Liver (tissue), 9 donors: ENCODE measurements around the gene JCHAIN. TPM values are rescaled to one million over a fixed set of nuclear protein-coding genes. Genes with fewer than 3 reads are reported as not detected.

Source experiments
- DNase-seq: peaks from one replicate; pipeline ENCODE4 v3.0.0-alpha.2; 2017; ENCODE audit warnings: low spot score
- H3K27ac ChIP-seq, 2 donors: one replicate each; pipeline ENCODE4 v1.7.0; 2013; ENCODE audit warnings: inconsistent platforms in 2 of 2, low read length in 2 of 2, control low read depth in 1 of 2, low read depth in 1 of 2, mild to moderate bottlenecking in 1 of 2
- H3K27me3 ChIP-seq, 4 donors: one replicate each; pipeline versions ENCODE4 v1.6.1 to v1.7.0; 2013; ENCODE audit warnings: low read length in 3 of 4, inconsistent platforms in 1 of 4, mild to moderate bottlenecking in 1 of 4, moderate library complexity in 1 of 4; ENCODE audit not compliant: control insufficient read depth in 4 of 4, insufficient read depth in 4 of 4
- H3K36me3 ChIP-seq, 4 donors: one replicate each; pipeline versions ENCODE4 v1.6.1 to v1.7.0; 2013; ENCODE audit warnings: low read length in 3 of 4, mild to moderate bottlenecking in 3 of 4, low read depth in 1 of 4, moderate library complexity in 1 of 4; ENCODE audit not compliant: control insufficient read depth in 4 of 4, insufficient read depth in 3 of 4
- H3K4me1 ChIP-seq, 4 donors: one replicate each; pipeline versions ENCODE4 v1.6.1 to v1.7.0; 2013; ENCODE audit warnings: low read length in 3 of 4, mild to moderate bottlenecking in 3 of 4, moderate library complexity in 1 of 4; ENCODE audit not compliant: control insufficient read depth in 4 of 4, insufficient read depth in 4 of 4
- H3K4me3 ChIP-seq, 3 donors: one replicate each; pipeline versions ENCODE4 v1.6.1 to v1.7.0; 2013; ENCODE audit warnings: low read length in 3 of 3, control low read depth in 1 of 3, low read depth in 1 of 3, mild to moderate bottlenecking in 1 of 3
- H3K9ac ChIP-seq, 2 donors: one replicate each; pipeline ENCODE4 v1.7.0; 2013; ENCODE audit warnings: low read length in 2 of 2, mild to moderate bottlenecking in 2 of 2, moderate library complexity in 2 of 2, control low read depth in 1 of 2, low read depth in 1 of 2
- H3K9me3 ChIP-seq, 4 donors: one replicate each; pipeline versions ENCODE4 v1.6.1 to v1.7.0; 2013; ENCODE audit warnings: low read length in 3 of 4; ENCODE audit not compliant: control insufficient read depth in 4 of 4
- EGR1 ChIP-seq, 2 donors: IDR thresholded peaks; 2 replicates each; pipeline ENCODE4 v1.6.1; 2016 to 2018; ENCODE audit warnings: antibody characterized with exemption in 2 of 2, low read depth in 2 of 2
- FOXA2 ChIP-seq: IDR thresholded peaks from 2 replicates; pipeline ENCODE4 v1.6.1; 2016; ENCODE audit warnings: antibody characterized with exemption
- GABPA ChIP-seq, 2 donors: IDR thresholded peaks in 1 of 2; conservative IDR thresholded peaks in 1 of 2; 2 replicates each; pipeline ENCODE4 v1.6.1; 2016; ENCODE audit warnings: antibody characterized with exemption in 2 of 2, mild to moderate bottlenecking in 1 of 2, moderate library complexity in 1 of 2
- HNF4A ChIP-seq, 2 donors: conservative IDR thresholded peaks; 2 replicates each; pipeline ENCODE4 v1.6.1; 2016; ENCODE audit warnings: antibody characterized with exemption in 2 of 2, mild to moderate bottlenecking in 2 of 2
- HNF4G ChIP-seq: IDR thresholded peaks from 2 replicates; pipeline ENCODE4 v1.6.1; 2016; ENCODE audit warnings: antibody characterized with exemption
- JUND ChIP-seq, 2 donors: IDR thresholded peaks; 2 replicates each; pipeline ENCODE4 v1.6.1; 2016; ENCODE audit warnings: antibody characterized with exemption in 2 of 2
- RXRA ChIP-seq, 2 donors: IDR thresholded peaks; 2 replicates each; pipeline ENCODE4 v1.6.1; 2017 to 2018; ENCODE audit warnings: antibody characterized with exemption in 2 of 2, mild to moderate bottlenecking in 1 of 2
- SP1 ChIP-seq: IDR thresholded peaks from 2 replicates; pipeline ENCODE4 v1.6.1; 2018; ENCODE audit warnings: antibody characterized with exemption, mild to moderate bottlenecking
- TAF1 ChIP-seq: conservative IDR thresholded peaks from 2 replicates; pipeline ENCODE4 v1.6.1; 2016; ENCODE audit warnings: antibody characterized with exemption, mild to moderate bottlenecking
- YY1 ChIP-seq: IDR thresholded peaks from 2 replicates; pipeline ENCODE4 v1.6.1; 2016; ENCODE audit warnings: antibody characterized with exemption, mild to moderate bottlenecking
- WGBS: extraction: QIAGEN DNeasy Blood & Tissue Kit; methylation state at CpG from one replicate; pipeline ENCODE4 v1.1.7; 2013; 5-methylcytosine and 5-hydroxymethylcytosine counted together
- polyA plus RNA-seq, 2 donors: library from polyadenylated mRNA; stranded (reverse) in 1 of 2; unstranded in 1 of 2; fragments of 200-250 nt in 1 of 2; fragments of >200 nt in 1 of 2; fragmentation: Nextera tagmentation in 1 of 2; extraction: Ambion mirVana in 1 of 2; gene quantifications; one replicate each; pipeline versions ENCODE4 v1.2.1 to v1.2.3, GENCODE V29; 2013 to 2015
- total RNA-seq, 2 donors: library from RNA; depleted of rRNA; stranded (reverse); fragments of >200 nt; gene quantifications; one replicate each; pipeline ENCODE4 v1.2.3, GENCODE V29; 2014
- TF ChIP-seq, protein P1 (sequence below): IDR thresholded peaks from 2 replicates; pipeline ENCODE4 v1.6.1; 2016; ENCODE audit warnings: antibody characterized with exemption, mild to moderate bottlenecking
- TF ChIP-seq, protein P2 (sequence below): fragments of 150-350 bp; IDR thresholded peaks from 2 replicates; pipeline ENCODE4 v1.5.1; 2017; ENCODE audit warnings: improper control_type of control experiment, low read depth, low read length; ENCODE audit not compliant: missing input control
- TF ChIP-seq, protein P3 (sequence below): IDR thresholded peaks from 2 replicates; pipeline ENCODE4 v1.6.1; 2016; ENCODE audit warnings: antibody characterized with exemption
- TF ChIP-seq, protein P4 (sequence below): IDR thresholded peaks from 2 replicates; pipeline ENCODE4 v1.6.1; 2016; ENCODE audit warnings: antibody characterized with exemption
- donor health status: healthy.
- donor health status: healthy.
- donor health status: healthy.
- donor health status: healthy.
- donor health status: healthy.

The JCHAIN gene
- total and polyA plus RNA-seq, 4 donors, result 2.1 to 69.5 (median 9.7) TPM

DNA sequence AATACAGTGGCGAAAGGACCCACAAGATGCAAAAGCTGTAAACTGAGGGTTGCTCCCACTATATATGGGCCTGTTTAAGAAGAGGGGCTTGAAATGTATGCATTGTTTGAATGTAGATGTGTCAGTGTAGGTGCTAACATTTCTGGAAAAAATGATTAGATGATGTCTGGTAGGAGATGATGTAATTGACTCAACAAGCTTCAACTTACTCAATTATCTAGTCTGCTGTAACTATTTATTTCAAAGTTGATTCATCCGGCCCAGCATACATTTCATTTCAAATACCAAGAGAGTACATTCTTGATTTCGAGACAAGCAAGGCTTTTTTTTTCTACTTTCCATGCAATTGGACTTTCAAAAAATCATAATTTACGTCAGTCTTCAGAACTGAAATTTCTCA lies 47.0 kb downstream of the JCHAIN start (continued):
- TF ChIP-seq, protein P1, sequence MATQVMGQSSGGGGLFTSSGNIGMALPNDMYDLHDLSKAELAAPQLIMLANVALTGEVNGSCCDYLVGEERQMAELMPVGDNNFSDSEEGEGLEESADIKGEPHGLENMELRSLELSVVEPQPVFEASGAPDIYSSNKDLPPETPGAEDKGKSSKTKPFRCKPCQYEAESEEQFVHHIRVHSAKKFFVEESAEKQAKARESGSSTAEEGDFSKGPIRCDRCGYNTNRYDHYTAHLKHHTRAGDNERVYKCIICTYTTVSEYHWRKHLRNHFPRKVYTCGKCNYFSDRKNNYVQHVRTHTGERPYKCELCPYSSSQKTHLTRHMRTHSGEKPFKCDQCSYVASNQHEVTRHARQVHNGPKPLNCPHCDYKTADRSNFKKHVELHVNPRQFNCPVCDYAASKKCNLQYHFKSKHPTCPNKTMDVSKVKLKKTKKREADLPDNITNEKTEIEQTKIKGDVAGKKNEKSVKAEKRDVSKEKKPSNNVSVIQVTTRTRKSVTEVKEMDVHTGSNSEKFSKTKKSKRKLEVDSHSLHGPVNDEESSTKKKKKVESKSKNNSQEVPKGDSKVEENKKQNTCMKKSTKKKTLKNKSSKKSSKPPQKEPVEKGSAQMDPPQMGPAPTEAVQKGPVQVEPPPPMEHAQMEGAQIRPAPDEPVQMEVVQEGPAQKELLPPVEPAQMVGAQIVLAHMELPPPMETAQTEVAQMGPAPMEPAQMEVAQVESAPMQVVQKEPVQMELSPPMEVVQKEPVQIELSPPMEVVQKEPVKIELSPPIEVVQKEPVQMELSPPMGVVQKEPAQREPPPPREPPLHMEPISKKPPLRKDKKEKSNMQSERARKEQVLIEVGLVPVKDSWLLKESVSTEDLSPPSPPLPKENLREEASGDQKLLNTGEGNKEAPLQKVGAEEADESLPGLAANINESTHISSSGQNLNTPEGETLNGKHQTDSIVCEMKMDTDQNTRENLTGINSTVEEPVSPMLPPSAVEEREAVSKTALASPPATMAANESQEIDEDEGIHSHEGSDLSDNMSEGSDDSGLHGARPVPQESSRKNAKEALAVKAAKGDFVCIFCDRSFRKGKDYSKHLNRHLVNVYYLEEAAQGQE, result no peak
- TF ChIP-seq HNF4G (no peak), SP1 (no peak), EGR1 (IDR thresholded peaks at IDR 0.05; ENCODE audit: low read depth in 2 of 2) (no peak), TAF1 (no peak), RXRA (IDR thresholded peaks at IDR 0.05) (no peak), GABPA (IDR thresholded peaks at IDR 0.05 in 1 of 2, conservative IDR thresholded peaks at IDR 0.05 in 1 of 2) (no peak), YY1 (no peak)

DNA sequence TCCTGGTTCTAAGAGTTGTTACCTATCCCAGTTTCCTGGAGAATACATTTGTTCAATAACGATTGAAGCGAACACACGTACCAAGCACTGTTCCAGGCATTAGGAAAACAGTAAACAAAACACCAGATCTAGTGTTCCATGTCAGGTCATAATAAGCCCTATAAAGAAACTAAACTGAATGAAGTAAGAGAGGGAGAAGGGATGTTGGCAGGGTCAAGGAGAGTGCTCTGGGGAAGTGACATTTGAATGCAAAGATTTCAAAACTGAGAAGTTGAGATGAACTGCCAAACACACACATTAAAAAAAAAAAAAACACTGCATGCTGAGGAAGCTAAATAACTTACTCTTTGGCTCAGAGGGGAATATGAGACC lies 52.1 kb downstream of the JCHAIN start:
- no peak for DNase-seq
- TF ChIP-seq, protein P2, sequence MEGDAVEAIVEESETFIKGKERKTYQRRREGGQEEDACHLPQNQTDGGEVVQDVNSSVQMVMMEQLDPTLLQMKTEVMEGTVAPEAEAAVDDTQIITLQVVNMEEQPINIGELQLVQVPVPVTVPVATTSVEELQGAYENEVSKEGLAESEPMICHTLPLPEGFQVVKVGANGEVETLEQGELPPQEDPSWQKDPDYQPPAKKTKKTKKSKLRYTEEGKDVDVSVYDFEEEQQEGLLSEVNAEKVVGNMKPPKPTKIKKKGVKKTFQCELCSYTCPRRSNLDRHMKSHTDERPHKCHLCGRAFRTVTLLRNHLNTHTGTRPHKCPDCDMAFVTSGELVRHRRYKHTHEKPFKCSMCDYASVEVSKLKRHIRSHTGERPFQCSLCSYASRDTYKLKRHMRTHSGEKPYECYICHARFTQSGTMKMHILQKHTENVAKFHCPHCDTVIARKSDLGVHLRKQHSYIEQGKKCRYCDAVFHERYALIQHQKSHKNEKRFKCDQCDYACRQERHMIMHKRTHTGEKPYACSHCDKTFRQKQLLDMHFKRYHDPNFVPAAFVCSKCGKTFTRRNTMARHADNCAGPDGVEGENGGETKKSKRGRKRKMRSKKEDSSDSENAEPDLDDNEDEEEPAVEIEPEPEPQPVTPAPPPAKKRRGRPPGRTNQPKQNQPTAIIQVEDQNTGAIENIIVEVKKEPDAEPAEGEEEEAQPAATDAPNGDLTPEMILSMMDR, result no peak
- TF ChIP-seq RXRA (IDR thresholded peaks at IDR 0.05), result peak in 1 of 2 donors; percentile 12
- Histone ChIP-seq H3K9ac (no peak overlapping the region), H3K27me3 (no peaks in the 10 kb centered on the region), H3K4me1 (peaks cover 0 to 6% (median under 1%) of the 10 kb centered on the region in 4 donors), H3K36me3 (no peaks in the 10 kb centered on the region), H3K9me3 (no peaks in the 10 kb centered on the region), H3K4me3 (peak overlapping the region in 1 of 3 donors; percentile 7), H3K27ac (peak overlapping the region in 1 of 2 donors; percentile 7)
- WGBS, result 50% methylated on average over 3 of the region's 3 CpGs

DNA sequence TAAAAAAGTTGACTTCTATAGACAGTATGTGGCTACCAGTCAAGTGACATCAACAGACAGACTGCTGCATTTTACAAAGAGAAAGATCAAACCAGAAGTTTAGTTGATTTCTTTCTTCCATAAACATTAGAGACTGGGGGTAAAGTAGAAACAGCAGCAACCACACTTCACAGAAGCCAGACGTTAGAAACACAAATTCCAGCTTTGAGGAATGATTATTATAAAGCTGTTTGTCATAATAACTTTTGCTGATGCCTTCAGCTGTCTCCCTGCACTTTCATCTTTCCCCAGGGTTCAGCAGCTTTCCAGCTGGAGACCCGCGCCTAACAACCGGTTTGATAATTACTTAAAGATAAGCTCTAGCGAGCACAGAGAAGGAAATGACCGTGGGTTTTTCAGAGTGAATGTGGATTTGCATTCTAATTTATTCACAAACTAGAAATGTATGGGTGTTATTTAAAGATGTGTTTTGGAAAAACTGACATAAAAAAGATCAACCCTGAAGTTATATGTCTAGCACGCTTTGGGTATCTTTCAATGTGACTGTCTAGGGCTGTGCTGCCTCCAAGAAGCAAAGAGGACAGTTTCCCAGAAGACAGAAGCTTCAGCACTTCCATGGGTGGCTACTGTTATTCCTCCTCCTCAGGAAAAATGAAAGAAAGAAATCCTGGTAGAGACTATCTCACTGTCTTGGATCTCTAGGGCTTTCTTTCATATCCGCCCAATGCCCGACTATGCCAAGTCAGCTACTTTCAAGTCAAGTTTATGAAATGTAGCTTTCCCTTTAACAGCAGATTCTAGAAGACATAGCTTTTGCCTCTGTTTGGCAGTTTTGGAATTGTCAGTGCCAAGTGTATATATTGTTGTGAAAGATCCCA lies 52.8 kb downstream of the JCHAIN start:
- no peak for DNase-seq
- no peaks in the 10 kb centered on the region for H3K27me3 ChIP-seq
- no peaks in the 10 kb centered on the region for H3K36me3 ChIP-seq
- H3K4me1 ChIP-seq, result peaks cover 0 to 6% (median under 1%) of the 10 kb centered on the region in 4 donors
- H3K4me3 ChIP-seq, result peak overlapping the region in 1 of 3 donors; percentile 7
- no peak overlapping the region for H3K9ac ChIP-seq
- WGBS, result 27% methylated on average over 9 of the region's 9 CpGs
- H3K27ac ChIP-seq, result peak overlapping the region in 1 of 2 donors; percentile 7
- no peaks in the 10 kb centered on the region for H3K9me3 ChIP-seq
- TF ChIP-seq SP1, result no peak
- TF ChIP-seq, protein P3, sequence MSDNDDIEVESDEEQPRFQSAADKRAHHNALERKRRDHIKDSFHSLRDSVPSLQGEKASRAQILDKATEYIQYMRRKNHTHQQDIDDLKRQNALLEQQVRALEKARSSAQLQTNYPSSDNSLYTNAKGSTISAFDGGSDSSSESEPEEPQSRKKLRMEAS, result no peak
- TF ChIP-seq TAF1, result no peak
- TF ChIP-seq FOXA2, result no peak
- TF ChIP-seq, protein P4, sequence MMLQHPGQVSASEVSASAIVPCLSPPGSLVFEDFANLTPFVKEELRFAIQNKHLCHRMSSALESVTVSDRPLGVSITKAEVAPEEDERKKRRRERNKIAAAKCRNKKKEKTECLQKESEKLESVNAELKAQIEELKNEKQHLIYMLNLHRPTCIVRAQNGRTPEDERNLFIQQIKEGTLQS, result no peak
- TF ChIP-seq, protein P2, result no peak
- TF ChIP-seq HNF4G, result no peak
- no peak for TF ChIP-seq HNF4A (conservative IDR thresholded peaks at IDR 0.05)
- TF ChIP-seq RXRA (IDR thresholded peaks at IDR 0.05), result no peak
- TF ChIP-seq JUND (IDR thresholded peaks at IDR 0.05), result no peak
- TF ChIP-seq, protein P1, result no peak
